ENCODE data around the gene COL6A5.

DNA sequence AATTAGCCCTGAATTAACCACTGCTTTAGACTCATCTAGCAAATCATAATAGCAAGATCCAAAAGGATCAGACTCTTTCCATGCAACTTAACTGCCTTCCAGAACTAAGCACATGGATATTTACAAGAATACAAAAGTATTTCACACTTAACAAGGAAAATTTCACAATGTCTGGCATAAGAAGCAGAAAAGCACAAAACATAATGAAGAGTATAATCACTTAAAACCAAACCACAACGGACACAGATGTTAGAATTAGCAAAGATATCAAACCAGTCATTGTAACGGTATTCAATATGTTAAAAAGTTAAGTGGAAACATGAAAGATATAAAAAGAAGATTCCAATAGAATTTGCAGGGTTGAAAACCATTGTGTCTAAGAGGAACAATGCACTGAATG lies 120.0 kb downstream of the COL6A5 start:
- TF ChIP-seq, protein P1, sequence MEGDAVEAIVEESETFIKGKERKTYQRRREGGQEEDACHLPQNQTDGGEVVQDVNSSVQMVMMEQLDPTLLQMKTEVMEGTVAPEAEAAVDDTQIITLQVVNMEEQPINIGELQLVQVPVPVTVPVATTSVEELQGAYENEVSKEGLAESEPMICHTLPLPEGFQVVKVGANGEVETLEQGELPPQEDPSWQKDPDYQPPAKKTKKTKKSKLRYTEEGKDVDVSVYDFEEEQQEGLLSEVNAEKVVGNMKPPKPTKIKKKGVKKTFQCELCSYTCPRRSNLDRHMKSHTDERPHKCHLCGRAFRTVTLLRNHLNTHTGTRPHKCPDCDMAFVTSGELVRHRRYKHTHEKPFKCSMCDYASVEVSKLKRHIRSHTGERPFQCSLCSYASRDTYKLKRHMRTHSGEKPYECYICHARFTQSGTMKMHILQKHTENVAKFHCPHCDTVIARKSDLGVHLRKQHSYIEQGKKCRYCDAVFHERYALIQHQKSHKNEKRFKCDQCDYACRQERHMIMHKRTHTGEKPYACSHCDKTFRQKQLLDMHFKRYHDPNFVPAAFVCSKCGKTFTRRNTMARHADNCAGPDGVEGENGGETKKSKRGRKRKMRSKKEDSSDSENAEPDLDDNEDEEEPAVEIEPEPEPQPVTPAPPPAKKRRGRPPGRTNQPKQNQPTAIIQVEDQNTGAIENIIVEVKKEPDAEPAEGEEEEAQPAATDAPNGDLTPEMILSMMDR (IDR thresholded peaks at IDR 0.05) = no peak
- TF ChIP-seq POLR2A (IDR thresholded peaks at IDR 0.05) = no peak
